Vagina (tissue), 2 donors: ENCODE data around the gene SQSTM1.

Experiments
- POLR2A ChIP-seq, 2 donors: fragments of 450-650 bp; IDR thresholded peaks; one replicate each; pipeline ENCODE4 v1.6.1; 2017; ENCODE audit warnings: antibody characterized with exemption in 2 of 2, mild to moderate bottlenecking in 2 of 2, moderate library complexity in 2 of 2
- TF ChIP-seq, protein P1 (sequence below), 3 experiments: fragments of 450-650 bp in 2 of 3; fragments of 200-600 bp in 1 of 3; sonication (generic) in 1 of 3; IDR thresholded peaks; one replicate each; pipeline ENCODE4 v1.5.1; 2017 to 2019; ENCODE audit warnings: antibody characterized with exemption in 3 of 3, mild to moderate bottlenecking in 2 of 3, moderate library complexity in 2 of 3

DNA sequence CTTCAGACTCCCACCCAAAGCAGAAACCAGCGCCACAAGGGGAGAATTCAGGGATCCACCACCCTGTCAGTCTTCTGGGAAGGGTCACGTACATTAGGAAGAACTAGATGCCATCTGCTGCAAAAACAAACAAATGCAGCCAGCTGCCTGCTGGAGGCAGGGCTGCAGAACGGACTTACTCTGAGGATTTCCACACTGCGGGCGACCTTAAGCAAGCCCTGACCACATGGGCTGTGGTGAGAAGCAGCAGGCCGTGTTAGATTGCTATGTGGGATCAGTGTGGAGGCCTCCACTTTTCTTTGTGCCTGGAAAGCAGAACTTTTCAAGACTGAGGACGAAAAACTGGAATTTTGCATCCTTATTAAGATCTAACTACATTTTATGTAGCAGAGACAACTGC is 40.3 kb upstream of the SQSTM1 start:
- TF ChIP-seq, protein P1, sequence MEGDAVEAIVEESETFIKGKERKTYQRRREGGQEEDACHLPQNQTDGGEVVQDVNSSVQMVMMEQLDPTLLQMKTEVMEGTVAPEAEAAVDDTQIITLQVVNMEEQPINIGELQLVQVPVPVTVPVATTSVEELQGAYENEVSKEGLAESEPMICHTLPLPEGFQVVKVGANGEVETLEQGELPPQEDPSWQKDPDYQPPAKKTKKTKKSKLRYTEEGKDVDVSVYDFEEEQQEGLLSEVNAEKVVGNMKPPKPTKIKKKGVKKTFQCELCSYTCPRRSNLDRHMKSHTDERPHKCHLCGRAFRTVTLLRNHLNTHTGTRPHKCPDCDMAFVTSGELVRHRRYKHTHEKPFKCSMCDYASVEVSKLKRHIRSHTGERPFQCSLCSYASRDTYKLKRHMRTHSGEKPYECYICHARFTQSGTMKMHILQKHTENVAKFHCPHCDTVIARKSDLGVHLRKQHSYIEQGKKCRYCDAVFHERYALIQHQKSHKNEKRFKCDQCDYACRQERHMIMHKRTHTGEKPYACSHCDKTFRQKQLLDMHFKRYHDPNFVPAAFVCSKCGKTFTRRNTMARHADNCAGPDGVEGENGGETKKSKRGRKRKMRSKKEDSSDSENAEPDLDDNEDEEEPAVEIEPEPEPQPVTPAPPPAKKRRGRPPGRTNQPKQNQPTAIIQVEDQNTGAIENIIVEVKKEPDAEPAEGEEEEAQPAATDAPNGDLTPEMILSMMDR (IDR thresholded peaks at IDR 0.05), result no peak
- no peak for TF ChIP-seq POLR2A (IDR thresholded peaks at IDR 0.05)
